Lower lobe of right lung (tissue), 2 donors: Measurements from ENCODE around the gene MMP28. TPM values are rescaled to one million over a fixed set of nuclear protein-coding genes. Genes with fewer than 3 reads are reported as not detected.
A peak's percentile ranks its signal among the peaks of the same experiment; 100 is the strongest.

ENCODE experiments used
- ATAC-seq, 2 donors: fragments of 200-7000 bp; cut with Tn5 transposase; one replicate each; pipeline ENCODE4 v1.9.1; 2020 to 2022; ENCODE audit warnings: mild to moderate bottlenecking in 2 of 2, moderate library complexity in 2 of 2
- DNase-seq: peaks from one replicate; pipeline ENCODE4 v3.0.0-alpha.2; 2020
- H3K27ac ChIP-seq: fragments of 200-600 bp; one replicate; pipeline ENCODE4 v1.8.0; 2022
- H3K27me3 ChIP-seq: fragments of 200-600 bp; one replicate; pipeline ENCODE4 v1.8.0; 2022; ENCODE audit warnings: low read depth
- H3K36me3 ChIP-seq: fragments of 200-600 bp; one replicate; pipeline ENCODE4 v1.8.0; 2022; ENCODE audit warnings: mild to moderate bottlenecking
- H3K4me1 ChIP-seq: fragments of 200-600 bp; one replicate; pipeline ENCODE4 v1.8.0; 2022
- H3K4me3 ChIP-seq: fragments of 200-600 bp; one replicate; pipeline ENCODE4 v1.8.0; 2022; ENCODE audit warnings: mild to moderate bottlenecking
- H3K9me3 ChIP-seq: fragments of 200-600 bp; one replicate; pipeline ENCODE4 v1.8.0; 2022
- intact Hi-C: fragments of 100-400 bp; cut with DNase I; formaldehyde crosslinking; loops from one replicate; pipeline ENCODE4 v1.11.0; 2022
- total RNA-seq: library from RNA; stranded (reverse); fragmentation: NEBNext Ultra II Directional; extraction: Animal tissue kit (Norgen Biotek cat#: 25700); gene quantifications from one replicate; pipeline ENCODE4 v1.2.1, GENCODE V29; 2021
- TF ChIP-seq, protein P1 (sequence below): fragments of 200-600 bp; IDR thresholded peaks from one replicate; pipeline ENCODE4 v1.8.0; 2022; ENCODE audit warnings: antibody characterized with exemption, mild to moderate bottlenecking
- donor health status: DM: no; HTN: yes; CAD: no; lungs with severe emphysema.

Gene MMP28
- total RNA-seq, 1 donor from 2014 or later = 40.9 TPM

DNA sequence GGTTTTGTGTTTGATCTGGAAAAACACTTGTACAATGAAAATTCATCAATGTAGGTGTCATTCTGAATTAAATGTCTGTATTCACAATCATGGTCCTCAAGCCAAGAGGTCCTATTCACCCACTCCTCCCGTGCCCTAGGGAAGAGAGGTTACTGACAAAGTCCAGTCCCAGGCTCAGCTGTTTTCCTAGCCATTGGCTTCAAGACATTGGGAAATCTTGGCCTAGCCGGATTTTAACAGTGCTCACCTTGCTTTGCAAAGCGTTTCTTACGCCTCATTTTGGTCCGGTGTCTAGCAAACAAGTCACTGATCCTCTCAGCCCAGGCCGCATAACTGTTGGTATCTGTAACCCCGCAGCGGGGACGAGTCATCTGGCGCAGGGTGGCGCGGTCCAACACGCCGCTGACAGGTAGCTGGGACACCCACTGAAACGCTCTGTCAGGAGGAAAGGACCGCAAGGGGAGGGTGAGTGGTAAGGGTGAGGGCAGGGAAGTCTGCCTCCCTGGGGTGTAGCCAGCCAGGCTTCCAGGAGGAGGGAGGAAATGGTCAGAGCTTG lies 16.7 kb downstream of the MMP28 start:
- no peaks in the 10 kb centered on the region for H3K27me3 ChIP-seq
- no peak overlapping the region for H3K4me3 ChIP-seq
- intact Hi-C loops = no loop called here
- TF ChIP-seq, protein P1, sequence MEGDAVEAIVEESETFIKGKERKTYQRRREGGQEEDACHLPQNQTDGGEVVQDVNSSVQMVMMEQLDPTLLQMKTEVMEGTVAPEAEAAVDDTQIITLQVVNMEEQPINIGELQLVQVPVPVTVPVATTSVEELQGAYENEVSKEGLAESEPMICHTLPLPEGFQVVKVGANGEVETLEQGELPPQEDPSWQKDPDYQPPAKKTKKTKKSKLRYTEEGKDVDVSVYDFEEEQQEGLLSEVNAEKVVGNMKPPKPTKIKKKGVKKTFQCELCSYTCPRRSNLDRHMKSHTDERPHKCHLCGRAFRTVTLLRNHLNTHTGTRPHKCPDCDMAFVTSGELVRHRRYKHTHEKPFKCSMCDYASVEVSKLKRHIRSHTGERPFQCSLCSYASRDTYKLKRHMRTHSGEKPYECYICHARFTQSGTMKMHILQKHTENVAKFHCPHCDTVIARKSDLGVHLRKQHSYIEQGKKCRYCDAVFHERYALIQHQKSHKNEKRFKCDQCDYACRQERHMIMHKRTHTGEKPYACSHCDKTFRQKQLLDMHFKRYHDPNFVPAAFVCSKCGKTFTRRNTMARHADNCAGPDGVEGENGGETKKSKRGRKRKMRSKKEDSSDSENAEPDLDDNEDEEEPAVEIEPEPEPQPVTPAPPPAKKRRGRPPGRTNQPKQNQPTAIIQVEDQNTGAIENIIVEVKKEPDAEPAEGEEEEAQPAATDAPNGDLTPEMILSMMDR = no peak
- H3K9me3 ChIP-seq = no peaks in the 10 kb centered on the region
- no peaks in the 10 kb centered on the region for H3K36me3 ChIP-seq
- DNase-seq (no peak), ATAC-seq (no peak)
- peak overlapping the region; percentile 73 for H3K27ac ChIP-seq
- H3K4me1 ChIP-seq = peaks cover 61% of the 10 kb centered on the region

DNA sequence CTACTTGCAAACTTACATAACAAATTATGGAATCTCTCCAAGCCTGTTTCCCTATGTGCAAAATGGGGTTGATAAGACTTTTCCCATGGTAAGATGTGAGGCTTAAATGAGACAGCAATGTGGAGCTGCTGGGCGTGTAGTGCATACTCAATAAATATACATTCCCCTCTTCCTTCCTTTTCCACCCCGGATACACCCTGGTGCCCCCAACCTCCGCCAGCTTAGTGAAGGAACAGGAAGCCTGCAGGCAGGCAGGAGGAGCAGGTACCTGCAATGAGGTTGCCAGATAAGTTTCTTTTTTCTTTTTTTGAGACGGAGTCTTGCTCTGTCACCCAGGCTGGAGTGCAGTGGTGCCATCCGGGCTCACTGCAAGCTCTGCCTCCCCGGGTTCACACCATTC lies 19.9 kb downstream of the MMP28 start:
- H3K36me3 ChIP-seq = no peaks in the 10 kb centered on the region
- H3K9me3 ChIP-seq = no peaks in the 10 kb centered on the region
- TF ChIP-seq, protein P1 = no peak
- ATAC-seq (no peak), DNase-seq (no peak)
- intact Hi-C loops = no loop called here
- H3K4me1 ChIP-seq = peaks cover 50% of the 10 kb centered on the region
- H3K4me3 ChIP-seq = no peak overlapping the region
- H3K27ac ChIP-seq = peak overlapping the region; percentile 66
- no peaks in the 10 kb centered on the region for H3K27me3 ChIP-seq

DNA sequence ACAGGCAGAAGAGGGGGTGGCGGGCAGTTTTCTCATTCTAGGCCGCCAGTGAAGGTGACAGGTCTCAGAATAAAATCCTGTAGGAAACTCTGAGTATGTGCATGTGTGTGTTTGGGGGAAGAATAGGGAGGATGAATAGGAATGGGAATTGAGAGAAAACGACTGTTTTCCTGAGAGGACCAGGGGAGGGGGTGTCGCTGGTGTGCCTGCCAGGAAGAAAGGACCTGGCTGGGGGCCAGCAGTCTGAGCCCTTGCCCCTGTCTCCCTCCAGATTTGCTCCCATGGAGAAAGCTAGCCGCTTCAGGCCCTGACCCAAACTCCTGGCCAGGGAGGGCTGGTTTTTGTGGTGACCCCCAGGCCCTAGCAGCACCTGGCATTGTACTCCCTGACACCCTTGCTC lies 20.4 kb downstream of the MMP28 start:
- intact Hi-C loops = no loop called here
- Histone ChIP-seq H3K4me1 (peaks cover 50% of the 10 kb centered on the region), H3K36me3 (no peaks in the 10 kb centered on the region), H3K27me3 (no peaks in the 10 kb centered on the region), H3K4me3 (no peak overlapping the region), H3K9me3 (no peaks in the 10 kb centered on the region), H3K27ac (peak overlapping the region; percentile 66)
- ATAC-seq (no peak), DNase-seq (no peak)
- TF ChIP-seq, protein P1 = no peak

DNA sequence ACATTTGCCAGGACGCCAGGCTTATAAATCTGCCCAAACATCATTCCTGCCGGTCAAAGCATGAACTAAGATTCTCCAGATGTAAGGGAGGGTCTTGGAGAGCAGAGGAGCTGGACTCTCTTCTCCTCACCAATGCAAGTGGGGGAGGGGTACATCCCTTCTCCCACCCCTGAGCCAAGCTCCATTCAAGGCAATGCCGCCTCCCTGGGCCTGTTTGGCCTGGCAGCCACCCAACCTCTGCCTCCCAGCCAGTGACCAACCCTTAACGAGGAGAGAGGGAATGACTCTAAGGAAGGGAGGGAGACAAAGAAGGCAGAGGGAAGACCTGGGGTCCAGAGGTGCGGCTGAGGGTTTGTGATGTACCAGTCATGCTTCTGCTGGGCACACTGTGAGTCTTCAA lies 20.9 kb downstream of the MMP28 start:
- H3K4me3 ChIP-seq = no peak overlapping the region
- DNase-seq = peak; percentile 63
- H3K27ac ChIP-seq = peak overlapping the region; percentile 66
- no peaks in the 10 kb centered on the region for H3K9me3 ChIP-seq
- peaks cover 50% of the 10 kb centered on the region for H3K4me1 ChIP-seq
- intact Hi-C loops = no loop called here
- H3K36me3 ChIP-seq = no peaks in the 10 kb centered on the region
- TF ChIP-seq, protein P1 = no peak
- no peaks in the 10 kb centered on the region for H3K27me3 ChIP-seq
- ATAC-seq = peak; percentile 44 to 72

DNA sequence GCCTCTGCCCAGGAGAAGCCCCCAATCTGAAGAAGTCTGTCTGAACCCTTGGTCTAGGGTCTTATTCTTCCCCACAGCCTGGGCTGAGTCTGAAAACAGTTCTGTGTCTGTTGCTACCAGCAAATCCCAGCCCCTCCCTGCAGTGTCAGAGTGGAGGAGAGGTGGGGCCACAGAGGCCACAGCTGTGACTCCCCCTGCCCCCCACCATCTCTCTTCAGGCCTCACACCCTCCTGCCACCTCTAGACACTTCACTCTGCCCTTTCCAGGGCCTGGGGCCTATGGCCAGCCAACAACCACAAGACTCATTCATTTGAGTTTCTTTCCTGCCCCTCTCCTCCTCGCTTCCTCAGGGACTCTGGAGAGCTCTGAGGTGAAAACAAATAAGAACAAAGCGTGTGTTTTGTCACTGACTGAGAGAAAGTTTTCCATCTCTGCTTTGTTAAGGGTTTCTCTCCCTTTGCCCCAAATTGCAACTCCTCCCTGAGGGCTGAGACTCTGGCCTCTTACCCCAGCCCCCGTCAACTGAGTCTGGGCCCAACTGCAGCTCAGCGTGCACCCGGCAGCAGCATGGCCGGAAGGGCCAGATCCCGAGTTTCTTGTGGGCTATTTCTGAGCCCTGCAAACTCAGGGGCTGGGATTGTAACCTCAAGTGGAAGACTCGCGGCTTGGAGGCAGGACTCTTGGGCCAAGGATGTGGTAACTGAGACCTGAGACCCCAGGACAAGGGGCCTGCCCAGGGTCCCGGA lies 21.6 kb downstream of the MMP28 start:
- intact Hi-C loops = no loop called here
- Histone ChIP-seq H3K4me3 (no peak overlapping the region), H3K9me3 (no peaks in the 10 kb centered on the region), H3K27ac (peak overlapping the region; percentile 66), H3K4me1 (peaks cover 47% of the 10 kb centered on the region), H3K27me3 (no peaks in the 10 kb centered on the region), H3K36me3 (no peaks in the 10 kb centered on the region)
- DNase-seq (peak; percentile 71), ATAC-seq (peak; percentile 71 to 85)
- TF ChIP-seq, protein P1 = no peak
